Sigmoid colon (tissue), 7 donors: Measurements from ENCODE around the gene PCCB. TPM values are rescaled to one million over a fixed set of nuclear protein-coding genes. Genes with fewer than 3 reads are reported as not detected.

Experiments
- DNase-seq: peaks from one replicate; pipeline ENCODE4 v3.0.0-alpha.2; 2019
- H3K27ac ChIP-seq, 4 donors: fragments of 200-600 bp; sonication (generic); one replicate each; pipeline ENCODE4 v1.5.1; 2016 to 2019; ENCODE audit warnings: mild to moderate bottlenecking in 1 of 4
- H3K27me3 ChIP-seq, 3 donors: fragments of 200-600 bp; sonication (generic); one replicate each; pipeline ENCODE4 v1.5.1; 2019; ENCODE audit warnings: mild to moderate bottlenecking in 1 of 3
- H3K36me3 ChIP-seq, 4 donors: fragments of 200-600 bp; sonication (generic); one replicate each; pipeline ENCODE4 v1.5.1; 2016 to 2019
- H3K4me1 ChIP-seq, 4 donors: fragments of 200-600 bp; sonication (generic); one replicate each; pipeline ENCODE4 v1.5.1; 2017 to 2019
- H3K4me3 ChIP-seq, 4 donors: fragments of 200-600 bp; sonication (generic); one replicate each; pipeline ENCODE4 v1.5.1; 2017 to 2019; ENCODE audit warnings: mild to moderate bottlenecking in 2 of 4, moderate library complexity in 1 of 4
- H3K9me3 ChIP-seq, 4 donors: fragments of 200-600 bp in 3 of 4; sonication (generic) in 3 of 4; one replicate each; pipeline versions ENCODE4 v1.5.1 to v1.6.1; 2013 to 2019
- EP300 ChIP-seq, 4 donors: sonication (generic); formaldehyde crosslinking; IDR thresholded peaks; one replicate each; pipeline ENCODE4 v1.6.1; 2017; ENCODE audit warnings: antibody characterized with exemption in 4 of 4
- POLR2A ChIP-seq, 2 donors: fragments of 450-650 bp; IDR thresholded peaks; one replicate each; pipeline ENCODE4 v1.6.1; 2016; ENCODE audit warnings: antibody characterized with exemption in 2 of 2, mild to moderate bottlenecking in 2 of 2, moderate library complexity in 2 of 2
- POLR2AphosphoS5 ChIP-seq, 4 donors: sonication (generic); formaldehyde crosslinking; IDR thresholded peaks; one replicate each; pipeline ENCODE4 v1.6.1; 2017; ENCODE audit warnings: antibody characterized with exemption in 4 of 4
- WGBS, 2 donors: extraction: QIAGEN DNeasy Blood & Tissue Kit; methylation state at CpG; one replicate each; pipeline ENCODE4 v1.1.7; 2013; 5-methylcytosine and 5-hydroxymethylcytosine counted together
- intact Hi-C: fragments of 100-400 bp; cut with DNase I; formaldehyde crosslinking; loops from one replicate; pipeline ENCODE4 v1.15.1; 2023
- polyA plus RNA-seq, 3 donors: library from polyadenylated mRNA; stranded (reverse); fragments of 200-250 nt; gene quantifications; one replicate each; pipeline ENCODE4 v1.2.3, GENCODE V29; 2013
- total RNA-seq, 4 donors: library from RNA; depleted of rRNA; stranded (reverse); fragments of >200 nt; gene quantifications; one replicate each; pipeline ENCODE4 v1.1.0, GENCODE V29; 2016
- TF ChIP-seq, protein P1 (sequence below), 4 experiments: fragments of 450-650 bp in 3 of 4; fragments of 200-600 bp in 1 of 4; IDR thresholded peaks; one replicate each; pipeline ENCODE4 v1.5.1; 2016 to 2019; ENCODE audit warnings: antibody characterized with exemption in 4 of 4, mild to moderate bottlenecking in 3 of 4, moderate library complexity in 2 of 4
- donor health status: healthy with polysubstance abuse.
- donor health status: Bipolar disorder and iron deficiency.
- donor health status: healthy.

PCCB gene
- total and polyA plus RNA-seq, 7 donors: 24.8 to 64.3 (median 31.2) TPM

DNA sequence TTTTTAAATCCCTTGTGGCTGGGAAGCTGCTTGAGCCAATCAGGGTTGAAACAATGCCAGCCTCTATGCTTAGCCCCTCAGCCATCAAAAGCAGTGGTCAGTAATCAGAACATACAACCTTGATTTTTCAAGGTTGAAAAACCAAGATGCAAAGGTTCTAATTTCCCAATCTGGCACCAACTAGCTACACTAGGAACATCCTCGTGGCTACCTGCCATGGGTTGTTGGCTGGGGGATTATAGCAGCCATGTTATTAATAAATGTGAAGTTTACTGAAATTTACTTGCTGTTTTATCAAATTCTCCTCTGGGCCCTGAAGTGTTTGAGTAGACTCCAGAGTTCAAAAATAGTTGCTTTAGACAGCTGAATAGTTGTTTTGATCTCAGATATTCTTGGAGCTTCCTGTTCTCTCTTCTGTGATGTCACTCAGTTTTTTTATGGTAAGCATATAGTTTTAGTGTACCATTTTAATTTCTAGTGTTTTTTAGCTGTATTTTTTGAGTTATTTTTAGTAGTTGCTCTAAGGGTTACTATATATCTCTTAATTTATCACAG, 31.9 kb downstream of the PCCB start:
- H3K36me3 ChIP-seq: peaks cover 3 to 67% (median 13%) of the 10 kb centered on the region in 4 donors
- WGBS, 2 donors: 85 to 97% methylated on average over 1 of the region's 1 CpG
- H3K27me3 ChIP-seq: no peaks in the 10 kb centered on the region
- H3K4me1 ChIP-seq: peaks cover 0 to 5% (median 0%) of the 10 kb centered on the region in 4 donors
- H3K9me3 ChIP-seq: peaks cover 4 to 9% (median 4%) of the 10 kb centered on the region in 4 donors
- no peak overlapping the region for H3K4me3 ChIP-seq
- TF ChIP-seq, protein P1, sequence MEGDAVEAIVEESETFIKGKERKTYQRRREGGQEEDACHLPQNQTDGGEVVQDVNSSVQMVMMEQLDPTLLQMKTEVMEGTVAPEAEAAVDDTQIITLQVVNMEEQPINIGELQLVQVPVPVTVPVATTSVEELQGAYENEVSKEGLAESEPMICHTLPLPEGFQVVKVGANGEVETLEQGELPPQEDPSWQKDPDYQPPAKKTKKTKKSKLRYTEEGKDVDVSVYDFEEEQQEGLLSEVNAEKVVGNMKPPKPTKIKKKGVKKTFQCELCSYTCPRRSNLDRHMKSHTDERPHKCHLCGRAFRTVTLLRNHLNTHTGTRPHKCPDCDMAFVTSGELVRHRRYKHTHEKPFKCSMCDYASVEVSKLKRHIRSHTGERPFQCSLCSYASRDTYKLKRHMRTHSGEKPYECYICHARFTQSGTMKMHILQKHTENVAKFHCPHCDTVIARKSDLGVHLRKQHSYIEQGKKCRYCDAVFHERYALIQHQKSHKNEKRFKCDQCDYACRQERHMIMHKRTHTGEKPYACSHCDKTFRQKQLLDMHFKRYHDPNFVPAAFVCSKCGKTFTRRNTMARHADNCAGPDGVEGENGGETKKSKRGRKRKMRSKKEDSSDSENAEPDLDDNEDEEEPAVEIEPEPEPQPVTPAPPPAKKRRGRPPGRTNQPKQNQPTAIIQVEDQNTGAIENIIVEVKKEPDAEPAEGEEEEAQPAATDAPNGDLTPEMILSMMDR (IDR thresholded peaks at IDR 0.05): no peak
- TF ChIP-seq POLR2A (IDR thresholded peaks at IDR 0.05): no peak
- no peak for TF ChIP-seq POLR2AphosphoS5 (IDR thresholded peaks at IDR 0.05)
- DNase-seq: no peak
- no peak overlapping the region for H3K27ac ChIP-seq
- intact Hi-C loops: no loop called here

DNA sequence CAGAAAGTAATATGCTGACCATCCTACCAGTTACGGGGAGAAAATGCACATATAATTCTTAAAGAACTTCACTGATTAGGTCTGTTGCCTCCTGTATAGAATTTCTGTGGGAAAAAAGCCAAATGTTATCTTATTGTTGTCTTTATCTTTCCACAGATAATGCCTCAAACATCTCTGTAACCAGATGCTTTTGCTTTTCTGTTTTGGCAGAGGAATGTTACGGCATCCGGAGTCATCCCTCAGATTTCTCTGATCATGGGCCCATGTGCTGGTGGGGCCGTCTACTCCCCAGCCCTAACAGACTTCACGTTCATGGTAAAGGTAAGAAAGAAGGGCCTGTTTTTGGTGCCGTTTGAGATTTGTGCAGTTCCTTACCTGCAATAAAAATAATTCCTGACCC, 33.5 kb downstream of the PCCB start:
- Histone ChIP-seq H3K36me3 (peaks cover 3 to 57% (median 13%) of the 10 kb centered on the region in 4 donors), H3K27me3 (no peaks in the 10 kb centered on the region), H3K4me1 (peaks cover 0 to 5% (median 0%) of the 10 kb centered on the region in 4 donors), H3K27ac (no peak overlapping the region), H3K9me3 (peaks cover 4 to 9% (median 4%) of the 10 kb centered on the region in 4 donors), H3K4me3 (no peak overlapping the region)
- no peak for DNase-seq
- intact Hi-C loops: no loop called here
- 94 to 95% methylated on average over 6 of the region's 6 CpGs for WGBS, 2 donors
- TF ChIP-seq, protein P1 (IDR thresholded peaks at IDR 0.05): no peak
- no peak for TF ChIP-seq EP300 (IDR thresholded peaks at IDR 0.05)
- TF ChIP-seq POLR2A (IDR thresholded peaks at IDR 0.05): no peak
- no peak for TF ChIP-seq POLR2AphosphoS5 (IDR thresholded peaks at IDR 0.05)

DNA sequence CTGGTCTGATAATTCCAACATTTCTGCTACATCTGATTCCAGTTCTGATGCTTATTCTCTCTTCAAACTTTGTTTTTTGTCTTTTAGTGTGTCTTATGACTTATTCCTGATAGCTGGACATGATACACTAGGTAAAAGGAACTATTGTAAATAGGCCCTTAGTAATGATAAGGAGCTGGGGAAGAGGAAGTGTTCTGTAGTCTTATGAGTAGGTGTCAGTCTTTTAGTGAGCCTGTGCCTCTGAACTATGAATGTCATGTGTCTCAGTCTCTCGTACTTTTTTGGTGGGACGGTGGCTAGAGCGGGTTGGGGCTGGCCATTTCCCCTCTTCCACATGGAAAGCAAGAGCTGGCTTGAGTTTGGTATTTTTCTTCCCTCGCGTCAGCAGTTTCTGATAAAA, 41.2 kb downstream of the PCCB start:
- Histone ChIP-seq H3K27me3 (no peaks in the 10 kb centered on the region), H3K27ac (no peak overlapping the region), H3K4me1 (no peaks in the 10 kb centered on the region), H3K4me3 (no peak overlapping the region), H3K9me3 (no peaks in the 10 kb centered on the region), H3K36me3 (peaks cover 0 to 36% (median 6%) of the 10 kb centered on the region in 4 donors)
- DNase-seq: no peak
- WGBS, 2 donors: 96 to 98% methylated on average over 5 of the region's 5 CpGs
- intact Hi-C loops: no loop called here
- TF ChIP-seq EP300 (IDR thresholded peaks at IDR 0.05) (no peak), POLR2AphosphoS5 (IDR thresholded peaks at IDR 0.05) (no peak), POLR2A (IDR thresholded peaks at IDR 0.05) (no peak)
- TF ChIP-seq, protein P1 (IDR thresholded peaks at IDR 0.05): no peak

DNA sequence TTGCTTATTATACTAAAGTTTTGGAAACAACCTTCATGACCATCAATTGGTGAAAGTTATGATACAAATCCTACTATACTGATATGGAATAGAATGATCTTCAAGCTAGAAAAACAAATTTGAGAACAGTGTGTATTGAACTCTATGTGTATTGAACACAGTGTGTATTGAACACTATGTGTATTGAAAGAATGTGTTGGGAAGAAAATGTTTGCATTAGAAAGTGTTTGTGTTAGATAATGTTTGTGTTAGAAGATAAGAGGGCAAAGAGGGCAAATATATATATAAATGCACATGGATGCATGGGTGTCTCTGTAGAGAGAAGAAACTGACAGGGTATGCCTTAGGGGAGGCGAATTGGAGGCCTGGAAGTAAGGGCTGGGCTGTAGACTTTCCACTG, 42.4 kb downstream of the PCCB start:
- intact Hi-C loops: no loop called here
- Histone ChIP-seq H3K4me1 (no peaks in the 10 kb centered on the region), H3K9me3 (no peaks in the 10 kb centered on the region), H3K4me3 (no peak overlapping the region), H3K36me3 (peaks cover 0 to 37% (median 5%) of the 10 kb centered on the region in 4 donors), H3K27ac (no peak overlapping the region), H3K27me3 (no peaks in the 10 kb centered on the region)
- DNase-seq: no peak
- 98% methylated on average over 1 of the region's 1 CpG for WGBS, 2 donors
- TF ChIP-seq POLR2AphosphoS5 (IDR thresholded peaks at IDR 0.05) (no peak), EP300 (IDR thresholded peaks at IDR 0.05) (no peak), POLR2A (IDR thresholded peaks at IDR 0.05) (no peak)
- TF ChIP-seq, protein P1 (IDR thresholded peaks at IDR 0.05): no peak

DNA sequence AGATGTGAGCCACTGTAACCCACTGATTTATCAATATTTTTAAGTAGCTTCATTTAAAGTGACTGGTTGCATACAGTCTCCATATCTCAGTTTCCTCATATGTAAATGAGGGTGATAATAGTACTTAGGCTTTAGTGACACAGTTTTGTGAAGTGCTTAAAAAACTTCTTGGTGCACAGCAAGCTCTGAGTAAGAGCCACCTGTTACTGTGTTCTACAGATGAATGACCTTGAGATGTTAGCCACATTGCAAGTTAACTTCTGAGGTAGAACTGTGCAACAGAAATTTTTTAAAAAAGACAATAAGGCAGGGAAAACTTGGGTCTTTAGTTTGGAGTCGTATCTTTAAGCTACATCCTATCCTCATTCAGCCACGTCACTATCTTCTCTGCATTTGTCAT, 43.1 kb downstream of the PCCB start:
- DNase-seq: no peak
- peaks cover 0 to 45% (median 9%) of the 10 kb centered on the region in 4 donors for H3K36me3 ChIP-seq
- no peak overlapping the region for H3K4me3 ChIP-seq
- no peak overlapping the region for H3K27ac ChIP-seq
- no peak for TF ChIP-seq EP300 (IDR thresholded peaks at IDR 0.05)
- TF ChIP-seq POLR2AphosphoS5 (IDR thresholded peaks at IDR 0.05): no peak
- TF ChIP-seq, protein P1 (IDR thresholded peaks at IDR 0.05): no peak
- no peak for TF ChIP-seq POLR2A (IDR thresholded peaks at IDR 0.05)
- intact Hi-C loops: no loop called here
- H3K9me3 ChIP-seq: no peaks in the 10 kb centered on the region
- H3K27me3 ChIP-seq: no peaks in the 10 kb centered on the region
- no peaks in the 10 kb centered on the region for H3K4me1 ChIP-seq
- 97 to 98% methylated on average over 2 of the region's 2 CpGs for WGBS, 2 donors
